ENCODE data around the gene C1QC. TPM values are rescaled to one million over a fixed set of nuclear protein-coding genes. Genes with fewer than 3 reads are reported as not detected.

Gene C1QC
- total and polyA plus RNA-seq, 4 donors, result 52.9 to 242 (median 104) TPM

- TF ChIP-seq ZBTB33 (IDR thresholded peaks at IDR 0.05) (no peak), REST (IDR thresholded peaks at IDR 0.05) (no peak)
These were observed 43.2 kb upstream of the C1QC start (continued) for GRCh38 chr1:22600071-22600816.

GRCh38 chr1:22600817-22601605 lies 42.4 kb upstream of the C1QC start:
- no peaks in the 10 kb centered on the region for H3K36me3 ChIP-seq (ENCODE audit: control insufficient read depth in 4 of 4, insufficient read depth in 3 of 4, low read depth in 1 of 4, low read length in 3 of 4)
- H3K9ac ChIP-seq (ENCODE audit: low read depth in 1 of 2, low read length in 2 of 2), result no peak overlapping the region
- TF ChIP-seq FOXA2 (IDR thresholded peaks at IDR 0.05) (no peak), YY1 (IDR thresholded peaks at IDR 0.05) (no peak), RXRA (IDR thresholded peaks at IDR 0.05) (no peak), HNF4A (conservative IDR thresholded peaks at IDR 0.05) (no peak), ZBTB33 (IDR thresholded peaks at IDR 0.05) (no peak), FOXA1 (IDR thresholded peaks at IDR 0.05) (no peak), MAX (IDR thresholded peaks at IDR 0.05) (no peak), NR2F2 (IDR thresholded peaks at IDR 0.05) (no peak), ATF3 (IDR thresholded peaks at IDR 0.05) (no peak)
- WGBS, result 85% methylated on average over 39 of the region's 39 CpGs
- no peaks in the 10 kb centered on the region for H3K4me1 ChIP-seq (ENCODE audit: control insufficient read depth in 4 of 4, insufficient read depth in 4 of 4, low read length in 3 of 4)
- peaks cover 0 to 4% (median 3%) of the 10 kb centered on the region in 4 donors for H3K27me3 ChIP-seq (ENCODE audit: control insufficient read depth in 4 of 4, insufficient read depth in 4 of 4, low read length in 3 of 4)
- no peak for DNase-seq (ENCODE audit: low spot score)
- H3K4me3 ChIP-seq (ENCODE audit: low read depth in 1 of 3, low read length in 3 of 3), result no peak overlapping the region
- H3K9me3 ChIP-seq (ENCODE audit: control insufficient read depth in 4 of 4, low read length in 3 of 4), result no peaks in the 10 kb centered on the region
- no peak overlapping the region for H3K27ac ChIP-seq (ENCODE audit: low read depth in 1 of 2, low read length in 2 of 2)

Measured in liver (tissue), 9 donors.